Loucy (cell line): Measurements from ENCODE around the gene RAP1GAP2.

Experiments
- H2AFZ ChIP-seq: fragments of 200-600 bp; sonication (generic); 2 replicates; pipeline ENCODE4 v1.6.0; 2016; ENCODE audit warnings: antibody characterized with exemption, mild to moderate bottlenecking, low read length, moderate library complexity
- H3F3A ChIP-seq: fragments of 200-600 bp; 2 replicates; pipeline ENCODE4 v1.6.0; 2016; ENCODE audit warnings: antibody characterized with exemption, low read depth, mild to moderate bottlenecking
- H3K27me3 ChIP-seq: fragments of 200-600 bp; sonication (generic); 2 replicates; pipeline ENCODE4 v1.6.1; 2014; ENCODE audit warnings: low read length, mild to moderate bottlenecking; ENCODE audit not compliant: insufficient read depth, poor library complexity, severe bottlenecking
- H3K36me3 ChIP-seq: fragments of 200-600 bp; sonication (generic); 2 replicates; pipeline ENCODE4 v1.6.1; 2016; ENCODE audit warnings: low read length; ENCODE audit not compliant: insufficient read depth
- H3K4me1 ChIP-seq: fragments of 200-600 bp; sonication (generic); 2 replicates; pipeline ENCODE4 v1.5.1; 2014; ENCODE audit warnings: low read length, mild to moderate bottlenecking; ENCODE audit not compliant: insufficient read depth, poor library complexity, severe bottlenecking
- H3K4me2 ChIP-seq: fragments of 200-600 bp; sonication (generic); 2 replicates; pipeline ENCODE4 v1.6.0; 2014; ENCODE audit warnings: antibody characterized with exemption, low read length, low read depth, mild to moderate bottlenecking; ENCODE audit not compliant: poor library complexity, severe bottlenecking
- H3K4me3 ChIP-seq: fragments of 200-600 bp; sonication (generic); 2 replicates; pipeline ENCODE4 v1.5.1; 2014; ENCODE audit warnings: low read length, mild to moderate bottlenecking, mixed read lengths; ENCODE audit not compliant: poor library complexity, severe bottlenecking
- H3K79me2 ChIP-seq: fragments of 200-600 bp; sonication (generic); 2 replicates; pipeline ENCODE4 v1.6.1; 2014; ENCODE audit warnings: low read length; ENCODE audit not compliant: insufficient read depth
- H3K9ac ChIP-seq: fragments of 200-600 bp; sonication (generic); 2 replicates; pipeline ENCODE4 v1.6.0; 2014; ENCODE audit warnings: mild to moderate bottlenecking, low read depth, low read length, moderate library complexity; ENCODE audit not compliant: poor library complexity, severe bottlenecking
- H3K9me2 ChIP-seq: fragments of 200-600 bp; sonication (generic); replicated peaks from 2 replicates; pipeline ENCODE4 v1.6.1; 2016; ENCODE audit warnings: low read depth, low read length, mixed read lengths
- H3K9me3 ChIP-seq: fragments of 200-600 bp; sonication (generic); 2 replicates; pipeline ENCODE4 v1.6.1; 2014; ENCODE audit warnings: mild to moderate bottlenecking, antibody characterized with exemption, low read length, low read depth; ENCODE audit not compliant: insufficient read depth
- H4K20me1 ChIP-seq: fragments of 200-600 bp; sonication (generic); 2 replicates; pipeline ENCODE4 v1.6.0; 2014; ENCODE audit warnings: antibody characterized with exemption, low read length, mild to moderate bottlenecking; ENCODE audit not compliant: insufficient read depth, poor library complexity, severe bottlenecking
- EZH2phosphoT487 ChIP-seq: fragments of 200-600 bp; IDR thresholded peaks from 2 replicates; pipeline ENCODE4 v1.6.1; 2018; ENCODE audit warnings: antibody characterized with exemption, mild to moderate bottlenecking, moderate library complexity, borderline replicate concordance
- TF ChIP-seq, protein P1 (sequence below): fragments of 200-600 bp; sonication (generic); conservative IDR thresholded peaks from 2 replicates; pipeline ENCODE4 v1.5.1; 2014; ENCODE audit warnings: mild to moderate bottlenecking, antibody characterized with exemption, low read length

The RAP1GAP2 gene

DNA sequence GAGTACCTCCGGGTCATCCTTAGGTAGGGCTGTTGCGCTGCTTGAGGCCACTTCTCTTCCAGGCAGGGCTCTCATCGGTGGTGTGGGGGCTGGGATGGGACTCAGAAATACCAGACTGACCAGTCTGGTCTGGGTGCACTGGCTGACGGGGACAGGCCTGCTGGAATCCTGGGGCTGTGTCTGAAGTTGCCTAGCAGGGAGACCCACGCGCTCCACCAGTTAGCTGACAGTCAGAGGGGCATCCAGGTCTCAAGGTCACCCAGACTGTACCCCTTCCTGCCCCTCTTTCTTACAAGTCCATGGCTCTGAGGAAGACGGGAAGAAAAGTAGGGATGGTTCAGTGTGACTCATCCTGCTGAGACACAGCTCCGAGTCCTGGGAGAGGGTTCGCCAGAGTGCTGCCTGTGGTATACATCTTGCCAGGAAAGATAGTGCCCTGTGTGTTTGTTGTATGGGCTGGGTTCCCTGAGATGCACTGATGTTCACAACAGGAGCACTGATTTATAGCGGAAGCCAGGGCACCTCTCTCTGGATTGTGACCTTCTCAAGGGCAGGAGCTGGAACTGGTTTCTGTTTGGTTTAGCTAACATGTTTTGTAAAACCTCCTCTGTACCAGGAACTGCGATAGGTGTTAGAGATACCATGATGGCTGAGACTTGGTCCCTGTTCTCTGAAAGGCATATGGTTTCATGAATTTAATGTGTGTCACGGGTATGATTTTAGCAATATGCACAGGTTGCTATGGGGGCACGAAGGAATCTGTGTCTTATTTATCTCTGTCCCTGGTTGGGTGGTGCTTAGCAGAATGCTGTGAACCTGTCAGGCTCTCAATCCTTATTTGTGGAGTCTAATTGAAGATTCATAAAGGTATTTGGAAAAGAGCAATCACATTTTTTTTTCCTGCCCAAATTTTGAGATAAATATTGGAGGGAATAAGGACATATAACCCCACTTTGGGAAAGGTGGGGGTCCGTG is 169.7 kb downstream of the RAP1GAP2 start:
- Histone ChIP-seq H3K4me2 (no peak overlapping the region), H3F3A (no peaks in the 10 kb centered on the region), H3K4me3 (no peak overlapping the region), H3K9me2 (no peaks in the 10 kb centered on the region), H2AFZ (no peak overlapping the region), H3K79me2 (no peaks in the 10 kb centered on the region), H4K20me1 (peaks cover 19% of the 10 kb centered on the region), H3K36me3 (peaks cover 77% of the 10 kb centered on the region), H3K27me3 (no peaks in the 10 kb centered on the region), H3K9ac (no peak overlapping the region), H3K9me3 (no peaks in the 10 kb centered on the region), H3K4me1 (no peaks in the 10 kb centered on the region)
- TF ChIP-seq EZH2phosphoT487, result no peak
- TF ChIP-seq, protein P1, sequence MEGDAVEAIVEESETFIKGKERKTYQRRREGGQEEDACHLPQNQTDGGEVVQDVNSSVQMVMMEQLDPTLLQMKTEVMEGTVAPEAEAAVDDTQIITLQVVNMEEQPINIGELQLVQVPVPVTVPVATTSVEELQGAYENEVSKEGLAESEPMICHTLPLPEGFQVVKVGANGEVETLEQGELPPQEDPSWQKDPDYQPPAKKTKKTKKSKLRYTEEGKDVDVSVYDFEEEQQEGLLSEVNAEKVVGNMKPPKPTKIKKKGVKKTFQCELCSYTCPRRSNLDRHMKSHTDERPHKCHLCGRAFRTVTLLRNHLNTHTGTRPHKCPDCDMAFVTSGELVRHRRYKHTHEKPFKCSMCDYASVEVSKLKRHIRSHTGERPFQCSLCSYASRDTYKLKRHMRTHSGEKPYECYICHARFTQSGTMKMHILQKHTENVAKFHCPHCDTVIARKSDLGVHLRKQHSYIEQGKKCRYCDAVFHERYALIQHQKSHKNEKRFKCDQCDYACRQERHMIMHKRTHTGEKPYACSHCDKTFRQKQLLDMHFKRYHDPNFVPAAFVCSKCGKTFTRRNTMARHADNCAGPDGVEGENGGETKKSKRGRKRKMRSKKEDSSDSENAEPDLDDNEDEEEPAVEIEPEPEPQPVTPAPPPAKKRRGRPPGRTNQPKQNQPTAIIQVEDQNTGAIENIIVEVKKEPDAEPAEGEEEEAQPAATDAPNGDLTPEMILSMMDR, result no peak

DNA sequence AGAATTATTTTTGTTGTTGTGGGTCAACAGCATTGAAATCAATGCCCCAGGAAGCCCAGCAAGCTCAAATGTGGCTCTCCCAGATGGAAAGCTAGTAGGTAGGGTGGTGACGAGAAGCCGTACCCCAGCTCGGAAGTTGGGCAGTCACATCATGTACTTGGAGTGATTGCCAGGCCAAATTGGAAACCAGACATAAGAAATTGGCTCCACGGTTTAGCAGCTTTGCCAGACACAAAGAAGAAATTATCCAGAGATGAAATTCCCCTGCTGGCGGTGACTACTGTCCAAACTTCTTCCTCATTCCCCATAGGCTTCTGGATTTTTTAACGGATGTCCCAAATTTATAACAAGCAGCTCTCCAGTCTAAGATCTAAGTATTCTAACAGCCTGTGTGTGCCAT is 171.3 kb downstream of the RAP1GAP2 start:
- Histone ChIP-seq H3K4me1 (no peaks in the 10 kb centered on the region), H3F3A (no peaks in the 10 kb centered on the region), H3K4me2 (no peak overlapping the region), H3K9ac (no peak overlapping the region), H2AFZ (no peak overlapping the region), H3K9me3 (no peaks in the 10 kb centered on the region), H3K79me2 (no peaks in the 10 kb centered on the region), H3K9me2 (no peaks in the 10 kb centered on the region), H3K27me3 (no peaks in the 10 kb centered on the region), H3K36me3 (peaks cover 80% of the 10 kb centered on the region), H3K4me3 (no peak overlapping the region), H4K20me1 (peaks cover 13% of the 10 kb centered on the region)
- TF ChIP-seq, protein P1, result no peak
- no peak for TF ChIP-seq EZH2phosphoT487

DNA sequence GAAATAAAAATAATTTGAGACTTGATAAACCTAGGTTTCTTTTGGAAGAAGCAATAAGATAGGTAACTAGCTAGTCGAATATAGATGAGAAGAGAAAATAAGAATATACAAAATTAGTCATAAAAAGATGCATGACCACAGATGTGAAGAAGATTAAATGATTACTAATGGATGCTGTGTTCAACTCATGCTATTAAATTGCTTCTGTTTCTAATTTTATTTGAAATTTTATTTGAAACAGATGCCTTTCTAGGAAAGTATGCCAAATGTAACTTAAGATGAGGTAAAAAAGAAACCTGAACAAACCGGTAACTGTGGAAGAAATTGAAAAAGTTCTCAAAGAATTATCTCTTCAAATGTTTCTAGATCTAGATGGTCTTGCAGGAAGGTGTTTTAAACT is 175.6 kb downstream of the RAP1GAP2 start:
- peaks cover 73% of the 10 kb centered on the region for H3K36me3 ChIP-seq
- no peak overlapping the region for H2AFZ ChIP-seq
- no peaks in the 10 kb centered on the region for H3K9me2 ChIP-seq
- H3K4me3 ChIP-seq, result no peak overlapping the region
- H4K20me1 ChIP-seq, result no peaks in the 10 kb centered on the region
- no peaks in the 10 kb centered on the region for H3K4me1 ChIP-seq
- H3K4me2 ChIP-seq, result no peak overlapping the region
- TF ChIP-seq, protein P1, result no peak
- H3K79me2 ChIP-seq, result no peaks in the 10 kb centered on the region
- no peaks in the 10 kb centered on the region for H3F3A ChIP-seq
- no peaks in the 10 kb centered on the region for H3K27me3 ChIP-seq
- no peak overlapping the region for H3K9ac ChIP-seq
- no peaks in the 10 kb centered on the region for H3K9me3 ChIP-seq
